ENCODE results near the gene RIMBP2. TPM values are rescaled to one million over a fixed set of nuclear protein-coding genes. Genes with fewer than 3 reads are reported as not detected.

The RIMBP2 gene
- polyA plus RNA-seq, 1 donor (not counting 4 experiments of a cell fraction or from before 2014, with no cell fraction given): 0.16 TPM

DNA sequence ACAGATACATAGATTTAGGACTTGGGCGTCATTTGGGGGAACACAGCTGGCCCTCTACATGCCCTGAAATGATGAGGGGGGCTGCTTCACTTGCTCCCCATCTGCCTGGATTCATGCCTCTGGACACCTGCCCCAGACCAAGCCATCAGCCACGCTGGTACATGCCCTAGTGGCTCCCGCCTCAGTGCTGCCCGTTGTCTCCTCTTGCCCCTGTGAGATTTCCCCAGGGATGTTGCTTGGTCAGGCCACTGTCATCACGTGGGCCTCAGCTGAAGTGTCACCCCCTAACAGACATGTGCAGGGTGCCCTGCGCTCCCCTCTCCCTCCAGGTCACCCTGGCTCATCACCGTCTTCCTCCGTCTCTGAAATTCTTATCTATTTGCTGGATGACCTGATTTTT lies 220.9 kb downstream of the RIMBP2 start:
- TF ChIP-seq, protein P1, sequence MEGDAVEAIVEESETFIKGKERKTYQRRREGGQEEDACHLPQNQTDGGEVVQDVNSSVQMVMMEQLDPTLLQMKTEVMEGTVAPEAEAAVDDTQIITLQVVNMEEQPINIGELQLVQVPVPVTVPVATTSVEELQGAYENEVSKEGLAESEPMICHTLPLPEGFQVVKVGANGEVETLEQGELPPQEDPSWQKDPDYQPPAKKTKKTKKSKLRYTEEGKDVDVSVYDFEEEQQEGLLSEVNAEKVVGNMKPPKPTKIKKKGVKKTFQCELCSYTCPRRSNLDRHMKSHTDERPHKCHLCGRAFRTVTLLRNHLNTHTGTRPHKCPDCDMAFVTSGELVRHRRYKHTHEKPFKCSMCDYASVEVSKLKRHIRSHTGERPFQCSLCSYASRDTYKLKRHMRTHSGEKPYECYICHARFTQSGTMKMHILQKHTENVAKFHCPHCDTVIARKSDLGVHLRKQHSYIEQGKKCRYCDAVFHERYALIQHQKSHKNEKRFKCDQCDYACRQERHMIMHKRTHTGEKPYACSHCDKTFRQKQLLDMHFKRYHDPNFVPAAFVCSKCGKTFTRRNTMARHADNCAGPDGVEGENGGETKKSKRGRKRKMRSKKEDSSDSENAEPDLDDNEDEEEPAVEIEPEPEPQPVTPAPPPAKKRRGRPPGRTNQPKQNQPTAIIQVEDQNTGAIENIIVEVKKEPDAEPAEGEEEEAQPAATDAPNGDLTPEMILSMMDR (optimal IDR thresholded peaks at IDR 0.05 in 1 of 3, IDR thresholded peaks at IDR 0.05 in 1 of 3, conservative IDR thresholded peaks at IDR 0.05 in 1 of 3; ENCODE audit: extremely low read depth in 1 of 3, insufficient read depth in 2 of 3, low read length in 3 of 3): no peak
- TF ChIP-seq EZH2 (IDR thresholded peaks at IDR 0.05; ENCODE audit: low read length): no peak
- Histone ChIP-seq H3K79me2 (ENCODE audit: control insufficient read depth, insufficient read depth, low read length) (no peaks in the 10 kb centered on the region), H3K27ac (ENCODE audit: control insufficient read depth, insufficient read depth, low read length) (no peak overlapping the region), H3K9ac (ENCODE audit: control insufficient read depth, extremely low read depth, insufficient read depth, low read length) (no peak overlapping the region), H3K9me1 (ENCODE audit: control insufficient read depth, extremely low read depth, insufficient read depth, low read length) (no peaks in the 10 kb centered on the region), H3K4me1 (ENCODE audit: control insufficient read depth, extremely low read depth, insufficient read depth, low read length) (no peaks in the 10 kb centered on the region), H3K27me3 (ENCODE audit: control insufficient read depth, extremely low read depth, insufficient read depth, low read length) (no peaks in the 10 kb centered on the region), H3K4me3 (ENCODE audit: control insufficient read depth in 2 of 3, extremely low read depth in 1 of 3, insufficient read depth in 2 of 3, low read depth in 1 of 3, low read length in 3 of 3) (no peak overlapping the region), H4K20me1 (ENCODE audit: control insufficient read depth, extremely low read depth, insufficient read depth, low read length) (no peaks in the 10 kb centered on the region), H3K9me3 (ENCODE audit: control insufficient read depth, low read depth, low read length) (peaks cover 3% of the 10 kb centered on the region), H3K4me2 (ENCODE audit: control insufficient read depth, extremely low read depth, insufficient read depth, low read depth, low read length) (no peak overlapping the region), H2AFZ (ENCODE audit: control insufficient read depth, low read length) (no peak overlapping the region), H3K36me3 (ENCODE audit: control insufficient read depth in 2 of 2, extremely low read depth in 1 of 2, insufficient read depth in 2 of 2, low read length in 2 of 2) (no peaks in the 10 kb centered on the region)
- DNase-seq (ENCODE audit: low read depth, low spot score): no peak
- FAIRE-seq: no peak
- dilution Hi-C loops (cut with MboI; ENCODE audit: extremely low pct_ligation_motif_present, low sequenced_read_pairs): no loop called here

DNA sequence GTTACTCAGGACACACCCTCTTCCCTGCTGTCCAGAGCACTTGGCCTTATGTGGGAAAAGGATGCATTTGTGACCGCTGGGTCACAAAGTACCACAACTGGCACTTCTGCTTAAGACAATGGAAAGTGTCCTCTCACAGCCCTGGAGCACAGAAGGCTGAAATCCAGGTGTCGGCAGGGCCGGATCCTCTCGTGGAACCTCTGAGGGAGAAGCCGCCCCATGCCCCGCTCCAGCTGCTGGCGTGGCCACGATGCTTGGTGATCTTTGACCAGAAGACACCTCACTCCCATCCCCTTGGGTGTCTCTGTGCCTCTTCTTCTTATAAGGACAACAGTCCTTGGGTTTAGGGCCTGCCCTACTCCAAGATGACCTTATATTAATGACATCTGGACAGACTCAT lies 221.4 kb downstream of the RIMBP2 start:
- H3K79me2 ChIP-seq (ENCODE audit: control insufficient read depth, insufficient read depth, low read length): no peaks in the 10 kb centered on the region
- no peaks in the 10 kb centered on the region for H3K36me3 ChIP-seq (ENCODE audit: control insufficient read depth in 2 of 2, extremely low read depth in 1 of 2, insufficient read depth in 2 of 2, low read length in 2 of 2)
- H2AFZ ChIP-seq (ENCODE audit: control insufficient read depth, low read length): no peak overlapping the region
- dilution Hi-C loops (cut with MboI; ENCODE audit: extremely low pct_ligation_motif_present, low sequenced_read_pairs): no loop called here
- H3K4me2 ChIP-seq (ENCODE audit: control insufficient read depth, extremely low read depth, insufficient read depth, low read depth, low read length): no peak overlapping the region
- TF ChIP-seq EZH2 (IDR thresholded peaks at IDR 0.05; ENCODE audit: low read length): no peak
- TF ChIP-seq, protein P1 (optimal IDR thresholded peaks at IDR 0.05 in 1 of 3, IDR thresholded peaks at IDR 0.05 in 1 of 3, conservative IDR thresholded peaks at IDR 0.05 in 1 of 3; ENCODE audit: extremely low read depth in 1 of 3, insufficient read depth in 2 of 3, low read length in 3 of 3): no peak
- H3K9me3 ChIP-seq (ENCODE audit: control insufficient read depth, low read depth, low read length): peaks cover 3% of the 10 kb centered on the region
- H4K20me1 ChIP-seq (ENCODE audit: control insufficient read depth, extremely low read depth, insufficient read depth, low read length): no peaks in the 10 kb centered on the region
- no peak overlapping the region for H3K9ac ChIP-seq (ENCODE audit: control insufficient read depth, extremely low read depth, insufficient read depth, low read length)
- H3K27me3 ChIP-seq (ENCODE audit: control insufficient read depth, extremely low read depth, insufficient read depth, low read length): no peaks in the 10 kb centered on the region
- FAIRE-seq: no peak
- no peaks in the 10 kb centered on the region for H3K9me1 ChIP-seq (ENCODE audit: control insufficient read depth, extremely low read depth, insufficient read depth, low read length)
- DNase-seq (ENCODE audit: low read depth, low spot score): no peak
- no peak overlapping the region for H3K4me3 ChIP-seq (ENCODE audit: control insufficient read depth in 2 of 3, extremely low read depth in 1 of 3, insufficient read depth in 2 of 3, low read depth in 1 of 3, low read length in 3 of 3)
- no peak overlapping the region for H3K27ac ChIP-seq (ENCODE audit: control insufficient read depth, insufficient read depth, low read length)
- H3K4me1 ChIP-seq (ENCODE audit: control insufficient read depth, extremely low read depth, insufficient read depth, low read length): no peaks in the 10 kb centered on the region
